H1 (cell line): ENCODE results near the gene FCMR. TPM values are rescaled to one million over a fixed set of nuclear protein-coding genes. Genes with fewer than 3 reads are reported as not detected.

ENCODE experiments used
- CTCF ChIA-PET: fragments of 300-600 bp; sonication (Branson Sonifier 250); formaldehyde crosslinking; loops from one replicate; lab custom pipeline; 2021; ENCODE audit not compliant: partially characterized antibody; lab: Charles Lee
- POLR2A ChIA-PET: fragments of 300-600 bp; sonication (Branson Sonifier 250); formaldehyde crosslinking; loops from one replicate; lab custom pipeline; 2021; ENCODE audit warnings: inconsistent platforms; ENCODE audit not compliant: partially characterized antibody; lab: Charles Lee
- DNase-seq, 2 experiments: peaks; one replicate each; pipeline versions ENCODE4 v3.0.0 to v3.0.0-alpha.2; 2010 to 2022; ENCODE audit warnings: low spot score in 2 of 2, low read depth in 1 of 2, mixed read lengths in 1 of 2
- FAIRE-seq: peaks from 2 replicates; lab custom pipeline; 2011; peaks lifted over from hg19 to GRCh38; lab: Jason Lieb, UNC
- H2AFZ ChIP-seq: 2 replicates; pipeline ENCODE4 v1.8.1; 2012; ENCODE audit warnings: low read length, inconsistent platforms
- H2AK5ac ChIP-seq: 2 replicates; pipeline ENCODE4 v1.6.1; 2013; ENCODE audit warnings: low read depth, low read length
- H2BK120ac ChIP-seq: replicated peaks from 2 replicates; pipeline ENCODE3; 2013; ENCODE audit warnings: low read depth, low read length, inconsistent platforms
- H2BK12ac ChIP-seq: 2 replicates; pipeline ENCODE4 v1.6.1; 2013; ENCODE audit warnings: low read depth, low read length
- H2BK15ac ChIP-seq: 2 replicates; pipeline ENCODE4 v1.6.1; 2013; ENCODE audit warnings: low read length
- H2BK20ac ChIP-seq: 2 replicates; pipeline ENCODE4 v1.6.1; 2013; ENCODE audit warnings: low read length
- H2BK5ac ChIP-seq: 2 replicates; pipeline ENCODE4 v1.6.1; 2013; ENCODE audit warnings: low read depth, low read length
- H3K14ac ChIP-seq: 2 replicates; pipeline ENCODE4 v1.6.1; 2013; ENCODE audit warnings: inconsistent platforms; ENCODE audit not compliant: insufficient read length
- H3K18ac ChIP-seq: 2 replicates; pipeline ENCODE4 v1.6.1; 2013; ENCODE audit warnings: low read length; ENCODE audit errors: extremely low read depth
- H3K23ac ChIP-seq: 2 replicates; pipeline ENCODE4 v1.6.1; 2013; ENCODE audit warnings: inconsistent platforms; ENCODE audit not compliant: insufficient read length
- H3K23me2 ChIP-seq: 2 replicates; pipeline ENCODE4 v1.6.1; 2013; ENCODE audit warnings: low read depth, low read length
- H3K27ac ChIP-seq: 2 replicates; pipeline ENCODE4 v1.6.1; 2011; ENCODE audit warnings: low read depth, low read length, inconsistent platforms
- H3K27me3 ChIP-seq, 4 experiments: replicated peaks in 1 of 4; 1 replicate in 1 of 4; 2 replicates in 3 of 4; pipeline versions ENCODE4 v1.6.1 to v1.8.1; 2011 to 2013; ENCODE audit warnings: low read length in 3 of 4, mild to moderate bottlenecking in 3 of 4, inconsistent platforms in 2 of 4, mixed read lengths in 2 of 4, moderate library complexity in 1 of 4; ENCODE audit not compliant: control insufficient read depth in 3 of 4, insufficient read depth in 3 of 4; ENCODE audit errors: extremely low read depth in 1 of 4
- H3K36me3 ChIP-seq, 4 experiments: 2 replicates each; pipeline versions ENCODE4 v1.6.1 to v1.8.1; 2011 to 2013; ENCODE audit warnings: mild to moderate bottlenecking in 4 of 4, low read length in 3 of 4, moderate library complexity in 2 of 4, control low read depth in 1 of 4, inconsistent platforms in 1 of 4; ENCODE audit not compliant: insufficient read depth in 4 of 4, control insufficient read depth in 2 of 4
- H3K4ac ChIP-seq: replicated peaks from 2 replicates; pipeline ENCODE3; 2013; ENCODE audit warnings: low read length, low read depth, mixed read lengths, inconsistent platforms; ENCODE audit not compliant: insufficient read length
- H3K4me1 ChIP-seq, 4 experiments: replicated peaks in 1 of 4; 1 replicate in 1 of 4; 2 replicates in 3 of 4; pipeline versions ENCODE4 v1.6.1 to v1.8.1; 2011 to 2013; ENCODE audit warnings: low read length in 3 of 4, inconsistent platforms in 2 of 4, mixed read lengths in 1 of 4; ENCODE audit not compliant: insufficient read depth in 4 of 4, control insufficient read depth in 3 of 4
- H3K4me2 ChIP-seq, 2 experiments: 2 replicates each; pipeline versions ENCODE4 v1.6.1 to v1.8.1; 2011 to 2013; ENCODE audit warnings: low read depth in 2 of 2, low read length in 2 of 2, control low read depth in 1 of 2, inconsistent platforms in 1 of 2, mild to moderate bottlenecking in 1 of 2; ENCODE audit not compliant: insufficient read depth in 1 of 2
- H3K4me3 ChIP-seq, 4 experiments: fragments of 200-600, 300-600 bp in 1 of 4; sonication (generic), shearing (Covaris generic), sonication (Bioruptor Twin) in 1 of 4; 2 replicates each; pipeline versions ENCODE4 v1.5.1 to v1.8.1; 2011 to 2016; ENCODE audit warnings: low read length in 4 of 4, low read depth in 3 of 4, control low read depth in 2 of 4, inconsistent platforms in 2 of 4, mild to moderate bottlenecking in 2 of 4, mixed read lengths in 1 of 4, moderate library complexity in 1 of 4; ENCODE audit not compliant: insufficient read depth in 2 of 4; ENCODE audit errors: extremely low read depth in 1 of 4
- H3K56ac ChIP-seq: replicated peaks from 2 replicates; pipeline ENCODE3; 2013; ENCODE audit warnings: low read depth, mild to moderate bottlenecking, mixed read lengths, low read length, inconsistent platforms; ENCODE audit not compliant: insufficient read length
- H3K79me1 ChIP-seq: 2 replicates; pipeline ENCODE4 v1.6.1; 2013; ENCODE audit warnings: low read depth, low read length, control low read depth
- H3K79me2 ChIP-seq, 2 experiments: 2 replicates each; pipeline versions ENCODE4 v1.6.1 to v1.8.1; 2012 to 2013; ENCODE audit warnings: low read length in 2 of 2, mild to moderate bottlenecking in 2 of 2, inconsistent platforms in 1 of 2; ENCODE audit not compliant: insufficient read depth in 2 of 2, control insufficient read depth in 1 of 2
- H3K9ac ChIP-seq, 4 experiments: replicated peaks in 1 of 4; 1 replicate in 1 of 4; 2 replicates in 3 of 4; pipeline versions ENCODE4 v1.6.1 to v1.8.1; 2011 to 2013; ENCODE audit warnings: low read depth in 3 of 4, low read length in 3 of 4, control low read depth in 2 of 4, mild to moderate bottlenecking in 2 of 4, moderate library complexity in 2 of 4, inconsistent platforms in 1 of 4; ENCODE audit errors: extremely low read depth in 1 of 4
- H3K9me3 ChIP-seq, 2 experiments: 2 replicates each; pipeline versions ENCODE4 v1.6.1 to v1.8.1; 2012 to 2013; ENCODE audit warnings: mild to moderate bottlenecking in 2 of 2, moderate library complexity in 2 of 2, control low read depth in 1 of 2, inconsistent platforms in 1 of 2, low read depth in 1 of 2, low read length in 1 of 2, mixed read lengths in 1 of 2; ENCODE audit not compliant: insufficient read depth in 2 of 2
- H4K20me1 ChIP-seq, 2 experiments: replicated peaks in 1 of 2; 2 replicates each; pipeline versions ENCODE3 to v1.8.1; 2011 to 2013; ENCODE audit warnings: inconsistent platforms in 2 of 2, low read length in 2 of 2, mild to moderate bottlenecking in 1 of 2; ENCODE audit not compliant: insufficient read depth in 2 of 2, control insufficient read depth in 1 of 2
- H4K5ac ChIP-seq: 2 replicates; pipeline ENCODE4 v1.6.1; 2013; ENCODE audit warnings: low read length, low read depth, mixed read lengths, inconsistent platforms; ENCODE audit not compliant: insufficient read length
- H4K8ac ChIP-seq: 2 replicates; pipeline ENCODE4 v1.8.0; 2013; ENCODE audit warnings: mild to moderate bottlenecking, moderate library complexity, low read length, inconsistent platforms; ENCODE audit not compliant: insufficient read depth; ENCODE audit errors: extremely low read depth
- H4K91ac ChIP-seq: replicated peaks from 2 replicates; pipeline ENCODE3; 2013; ENCODE audit warnings: low read length, mixed read lengths, inconsistent platforms; ENCODE audit not compliant: insufficient read length
- KDM1A ChIP-seq: fragments of 200-600, 300-600 bp; sonication (generic); IDR thresholded peaks from 2 replicates; pipeline ENCODE4 v1.7.1; 2016; ENCODE audit warnings: mild to moderate bottlenecking, low read length, borderline replicate concordance
- SP1 ChIP-seq: IDR thresholded peaks from 2 replicates; pipeline ENCODE4 v1.6.1; 2011; ENCODE audit warnings: low read depth, low read length
- SP2 ChIP-seq: IDR thresholded peaks from 2 replicates; pipeline ENCODE4 v1.6.1; 2012; ENCODE audit warnings: mild to moderate bottlenecking, low read length, inconsistent platforms
- SP4 ChIP-seq: IDR thresholded peaks from 2 replicates; pipeline ENCODE4 v1.6.1; 2012; ENCODE audit warnings: low read length, inconsistent platforms
- TEAD4 ChIP-seq: IDR thresholded peaks from 2 replicates; pipeline ENCODE4 v1.6.1; 2012; ENCODE audit warnings: low read depth, low read length, inconsistent platforms, mixed read lengths
- WGBS, 2 experiments: shearing (Covaris generic) in 1 of 2; methylation state at CpG; one replicate each; pipeline versions ENCODE4 v1.1.6 to v1.1.7; 2013 to 2015; ENCODE audit warnings: low lambda C conversion rate in 2 of 2, mixed read lengths in 2 of 2, inconsistent platforms in 1 of 2, low coverage in 1 of 2, missing lambda C conversion rate in 1 of 2; ENCODE audit not compliant: insufficient replicate concordance in 2 of 2, insufficient coverage in 1 of 2, insufficient read length in 1 of 2; ENCODE audit errors: extremely low coverage in 1 of 2, missing lambda C conversion rate in 1 of 2; 5-methylcytosine and 5-hydroxymethylcytosine counted together
- polyA plus RNA-seq, 7 experiments: library from polyadenylated mRNA; depleted of rRNA in 3 of 7; stranded (reverse) in 5 of 7; unstranded in 2 of 7; fragments of >200 nt in 5 of 7; fragments of 200-250 nt in 2 of 7; gene quantifications; 1 replicate in 5 of 7; 2 replicates in 1 of 7; 4 replicates in 1 of 7; pipeline versions ENCODE4 v1.2.1 to v1.2.3, GENCODE V29; 2011 to 2013; ENCODE audit warnings: missing spikeins in 2 of 7, mixed read lengths in 2 of 7
- total RNA-seq: library from RNA; stranded (reverse); fragmentation: NEBNext Ultra II Directional; extraction: Animal tissue kit (Norgen Biotek cat#: 25700); gene quantifications from 2 replicates; pipeline ENCODE4 v1.2.1, GENCODE V29; 2021
- TF ChIP-seq, protein P1 (sequence below): IDR thresholded peaks from 2 replicates; pipeline ENCODE4 v1.6.1; 2012; ENCODE audit warnings: inconsistent platforms
- TF ChIP-seq, protein P2 (sequence below): IDR thresholded peaks from 2 replicates; pipeline ENCODE4 v1.6.1; 2011; ENCODE audit warnings: low read length, improper control_type of control experiment

FCMR gene
- total and polyA plus RNA-seq, 2 of the 8 experiments (the other 6 are each of a cell fraction or from before 2014, with no cell fraction given), result 0.53 TPM; not detected in 1

DNA sequence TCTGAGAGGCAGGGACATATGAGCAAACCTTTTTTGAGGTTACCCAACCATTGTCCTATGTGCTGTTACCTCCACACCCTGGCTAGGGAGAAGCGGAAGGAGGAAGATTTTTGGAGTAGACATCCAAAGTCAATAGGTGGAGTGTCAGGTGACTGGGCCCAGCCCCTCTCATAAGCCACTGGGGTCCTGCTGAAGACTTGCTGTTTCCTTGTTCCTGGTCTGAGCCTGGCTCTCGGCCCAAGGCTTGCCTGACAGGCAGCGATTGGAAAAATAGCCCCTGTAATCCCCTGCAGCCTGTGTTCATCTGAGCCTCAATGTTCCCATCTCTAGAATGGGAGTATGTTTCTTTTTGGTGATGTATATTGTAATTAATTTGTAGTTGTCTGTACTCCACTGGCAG is 31.4 kb upstream of the FCMR start:
- H3K9ac ChIP-seq, result no peak overlapping the region
- H2BK12ac ChIP-seq, result no peak overlapping the region
- no peak overlapping the region for H3K4me3 ChIP-seq
- H4K20me1 ChIP-seq, result no peaks in the 10 kb centered on the region
- no peak overlapping the region for H3K18ac ChIP-seq
- no peak overlapping the region for H2AFZ ChIP-seq
- no peak overlapping the region for H4K8ac ChIP-seq
- H2AK5ac ChIP-seq, result no peak overlapping the region
- no peaks in the 10 kb centered on the region for H3K9me3 ChIP-seq
- 87% methylated on average over 3 of the region's 3 CpGs; no CpG with 5 or more reads in 1 of the 2 experiments for WGBS, 2 experiments
- DNase-seq, result no peak
- no peaks in the 10 kb centered on the region for H3K36me3 ChIP-seq
- no peak overlapping the region for H3K14ac ChIP-seq
- H3K4me2 ChIP-seq, result no peak overlapping the region
- H2BK5ac ChIP-seq, result no peak overlapping the region
- H3K23me2 ChIP-seq, result no peaks in the 10 kb centered on the region
- no peak overlapping the region for H3K4ac ChIP-seq
- no peak overlapping the region for H4K5ac ChIP-seq
- TF ChIP-seq, protein P1, sequence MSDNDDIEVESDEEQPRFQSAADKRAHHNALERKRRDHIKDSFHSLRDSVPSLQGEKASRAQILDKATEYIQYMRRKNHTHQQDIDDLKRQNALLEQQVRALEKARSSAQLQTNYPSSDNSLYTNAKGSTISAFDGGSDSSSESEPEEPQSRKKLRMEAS, result no peak
- TF ChIP-seq, protein P2, sequence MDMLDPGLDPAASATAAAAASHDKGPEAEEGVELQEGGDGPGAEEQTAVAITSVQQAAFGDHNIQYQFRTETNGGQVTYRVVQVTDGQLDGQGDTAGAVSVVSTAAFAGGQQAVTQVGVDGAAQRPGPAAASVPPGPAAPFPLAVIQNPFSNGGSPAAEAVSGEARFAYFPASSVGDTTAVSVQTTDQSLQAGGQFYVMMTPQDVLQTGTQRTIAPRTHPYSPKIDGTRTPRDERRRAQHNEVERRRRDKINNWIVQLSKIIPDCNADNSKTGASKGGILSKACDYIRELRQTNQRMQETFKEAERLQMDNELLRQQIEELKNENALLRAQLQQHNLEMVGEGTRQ, result no peak
- TF ChIP-seq SP2, result no peak
- no peak for TF ChIP-seq SP4
- no peak for TF ChIP-seq SP1
- TF ChIP-seq TEAD4, result no peak
- TF ChIP-seq KDM1A, result 0 out of 2 replicates have a peak, but pooled peaks have one; percentile 24
- H3K23ac ChIP-seq, result no peak overlapping the region
- H3K4me1 ChIP-seq, result no peaks in the 10 kb centered on the region
- no peak overlapping the region for H2BK15ac ChIP-seq
- peaks cover 0 to 3% (median 0%) of the 10 kb centered on the region in 4 experiments; a peak in 1 of 7 replicates for H3K27me3 ChIP-seq
- no peak overlapping the region for H2BK20ac ChIP-seq
- H2BK120ac ChIP-seq, result no peak overlapping the region
- ChIA-PET POLR2A (no interaction called here), CTCF (interaction anchor here (1.3 to 9.3 kb wide), 4 partner anchors 19 to 155 kb away, joined by 3 to 77 read pairs (median 5); no protein-coding TSS in a partner anchor)
- no peak for FAIRE-seq
- no peak overlapping the region for H3K56ac ChIP-seq
- H3K79me1 ChIP-seq, result no peaks in the 10 kb centered on the region
- no peak overlapping the region for H4K91ac ChIP-seq
- no peak overlapping the region for H3K27ac ChIP-seq
- H3K79me2 ChIP-seq, result no peaks in the 10 kb centered on the region
